NCI-H146 treated with DMSO at 0.1 percent for 48 hours (cell line): Measurements from ENCODE around the gene MPZL1.

Experiments used
- DNase-seq: peaks from one replicate; lab custom pipeline; 2025; ENCODE audit not compliant: unreplicated experiment; lab: John Stamatoyannopoulos, UW

MPZL1 gene

GRCh38 chr1:167775178-167775577 is 53.4 kb downstream of the MPZL1 start:
- no peak for DNase-seq

GRCh38 chr1:167776151-167776550 is 54.4 kb downstream of the MPZL1 start:
- no peak for DNase-seq

- DNase-seq: no peak
These were observed 55.0 kb downstream of the MPZL1 start for GRCh38 chr1:167776616-167777268.

- no peak for DNase-seq
These were observed 55.5 kb downstream of the MPZL1 start for GRCh38 chr1:167777269-167777650.

- DNase-seq: no peak
These were observed 59.8 kb downstream of the MPZL1 start for GRCh38 chr1:167781558-167781957.

- no peak for DNase-seq
These were observed 61.2 kb downstream of the MPZL1 start for GRCh38 chr1:167782946-167783345.

- no peak for DNase-seq
These were observed 63.2 kb downstream of the MPZL1 start for GRCh38 chr1:167784876-167785550.

- no peak for DNase-seq
These were observed 64.7 kb downstream of the MPZL1 start for GRCh38 chr1:167786502-167786901.

GRCh38 chr1:167789501-167789900 is 67.7 kb downstream of the MPZL1 start:
- DNase-seq: no peak

- no peak for DNase-seq
These were observed 68.3 kb downstream of the MPZL1 start for GRCh38 chr1:167790117-167790516.

- no peak for DNase-seq
These were observed 69.8 kb downstream of the MPZL1 start for GRCh38 chr1:167791281-167792187.

- no peak for DNase-seq
These were observed 70.4 kb downstream of the MPZL1 start for GRCh38 chr1:167792188-167792565.

- DNase-seq: no peak
These were observed 72.3 kb downstream of the MPZL1 start for GRCh38 chr1:167794043-167794442.

GRCh38 chr1:167795810-167796740 is 74.3 kb downstream of the MPZL1 start:
- DNase-seq: no peak

GRCh38 chr1:167797015-167797414 is 75.2 kb downstream of the MPZL1 start:
- DNase-seq: no peak

GRCh38 chr1:167798952-167799351 is 77.2 kb downstream of the MPZL1 start:
- DNase-seq: no peak

GRCh38 chr1:167799747-167800146 is 78.0 kb downstream of the MPZL1 start:
- DNase-seq: no peak

- DNase-seq: no peak
These were observed 78.5 kb downstream of the MPZL1 start for GRCh38 chr1:167800251-167800650.

GRCh38 chr1:167802235-167802634 is 80.5 kb downstream of the MPZL1 start:
- no peak for DNase-seq

- DNase-seq: peak; percentile 73
These were observed 81.8 kb downstream of the MPZL1 start for GRCh38 chr1:167803358-167804207.
